Measurements from ENCODE around the gene TRUB1.
"Not testable (repeated sequence)": the region's sequence is repeated elsewhere in the genome, so short reads cannot be mapped to it uniquely, and the experiment has no call there.

Gene TRUB1

DNA sequence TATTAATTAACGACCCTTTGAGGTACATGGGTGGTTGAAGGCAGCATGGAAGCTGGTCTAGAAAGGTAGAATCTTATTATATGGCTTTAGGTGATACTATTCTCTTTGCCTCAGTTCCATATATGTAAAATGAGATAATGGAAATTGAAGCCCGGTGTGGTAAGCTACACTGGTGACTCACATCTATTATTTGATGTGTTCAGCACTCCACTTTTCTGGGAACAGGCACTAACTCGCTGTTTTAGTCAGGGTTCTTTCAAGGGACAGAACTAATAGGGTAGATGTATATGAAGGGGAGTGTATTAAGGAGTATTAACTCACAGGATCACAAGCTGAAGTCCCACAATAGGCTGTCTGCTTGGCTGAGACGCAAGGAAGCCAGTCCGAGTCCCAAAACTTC lies 4.4 kb upstream of the TRUB1 start:
- no peak overlapping the region for H3K4me3 ChIP-seq (ENCODE audit: low read length)
- TF ChIP-seq EZH2phosphoT487 (IDR thresholded peaks at IDR 0.05; ENCODE audit: low read depth) = no peak
- TF ChIP-seq, protein P1, sequence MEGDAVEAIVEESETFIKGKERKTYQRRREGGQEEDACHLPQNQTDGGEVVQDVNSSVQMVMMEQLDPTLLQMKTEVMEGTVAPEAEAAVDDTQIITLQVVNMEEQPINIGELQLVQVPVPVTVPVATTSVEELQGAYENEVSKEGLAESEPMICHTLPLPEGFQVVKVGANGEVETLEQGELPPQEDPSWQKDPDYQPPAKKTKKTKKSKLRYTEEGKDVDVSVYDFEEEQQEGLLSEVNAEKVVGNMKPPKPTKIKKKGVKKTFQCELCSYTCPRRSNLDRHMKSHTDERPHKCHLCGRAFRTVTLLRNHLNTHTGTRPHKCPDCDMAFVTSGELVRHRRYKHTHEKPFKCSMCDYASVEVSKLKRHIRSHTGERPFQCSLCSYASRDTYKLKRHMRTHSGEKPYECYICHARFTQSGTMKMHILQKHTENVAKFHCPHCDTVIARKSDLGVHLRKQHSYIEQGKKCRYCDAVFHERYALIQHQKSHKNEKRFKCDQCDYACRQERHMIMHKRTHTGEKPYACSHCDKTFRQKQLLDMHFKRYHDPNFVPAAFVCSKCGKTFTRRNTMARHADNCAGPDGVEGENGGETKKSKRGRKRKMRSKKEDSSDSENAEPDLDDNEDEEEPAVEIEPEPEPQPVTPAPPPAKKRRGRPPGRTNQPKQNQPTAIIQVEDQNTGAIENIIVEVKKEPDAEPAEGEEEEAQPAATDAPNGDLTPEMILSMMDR (IDR thresholded peaks at IDR 0.05; ENCODE audit: low read depth, low read length) = no peak
- H3K9ac ChIP-seq (ENCODE audit: low read length) = no peak overlapping the region
- H3K9me3 ChIP-seq (ENCODE audit: insufficient read depth, low read length) = no peaks in the 10 kb centered on the region
- no peak overlapping the region for H3K4me2 ChIP-seq (ENCODE audit: low read length)
- no peaks in the 10 kb centered on the region for H4K20me1 ChIP-seq (ENCODE audit: insufficient read depth, low read length)
- H2AFZ ChIP-seq (ENCODE audit: low read depth, low read length) = no peak overlapping the region
- no peak overlapping the region for H3K27ac ChIP-seq (ENCODE audit: low read length)
- H3K79me2 ChIP-seq (ENCODE audit: low read length) = peaks cover 6% of the 10 kb centered on the region
- H3K4me1 ChIP-seq (ENCODE audit: low read length) = no peaks in the 10 kb centered on the region
- no peaks in the 10 kb centered on the region for H3K36me3 ChIP-seq (replicated peaks; ENCODE audit: low read depth, low read length)
- H3K27me3 ChIP-seq (ENCODE audit: low read depth, low read length) = no peaks in the 10 kb centered on the region

- not testable (repeated sequence) for H2AFZ ChIP-seq (ENCODE audit: low read depth, low read length); H3K4me2 ChIP-seq (ENCODE audit: low read length); H3K9ac ChIP-seq (ENCODE audit: low read length); H4K20me1 ChIP-seq (ENCODE audit: insufficient read depth, low read length); H3K9me3 ChIP-seq (ENCODE audit: insufficient read depth, low read length); H3K27ac ChIP-seq (ENCODE audit: low read length); H3K4me3 ChIP-seq (ENCODE audit: low read length); H3K4me1 ChIP-seq (ENCODE audit: low read length); H3K27me3 ChIP-seq (ENCODE audit: low read depth, low read length); H3K36me3 ChIP-seq (replicated peaks; ENCODE audit: low read depth, low read length)
- H3K79me2 ChIP-seq (ENCODE audit: low read length) = peaks cover 10% of the 10 kb centered on the region
Observed at GRCh38 chr10:114933995-114934394, 4.0 kb upstream of the TRUB1 start.

- Histone ChIP-seq H3K79me2 (ENCODE audit: low read length) (peaks cover 30% of the 10 kb centered on the region), H3K9ac (ENCODE audit: low read length) (peak overlapping the region; percentile 85), H3K4me1 (ENCODE audit: low read length) (peaks cover 7% of the 10 kb centered on the region), H3K36me3 (replicated peaks; ENCODE audit: low read depth, low read length) (peaks cover 2% of the 10 kb centered on the region), H2AFZ (ENCODE audit: low read depth, low read length) (no peak overlapping the region; the same call in 1 of the 2 replicates), H3K9me3 (ENCODE audit: insufficient read depth, low read length) (no peaks in the 10 kb centered on the region), H3K4me3 (ENCODE audit: low read length) (peak overlapping the region; percentile 97), H3K4me2 (ENCODE audit: low read length) (peak overlapping the region; percentile 89), H4K20me1 (ENCODE audit: insufficient read depth, low read length) (no peaks in the 10 kb centered on the region), H3K27me3 (ENCODE audit: low read depth, low read length) (no peaks in the 10 kb centered on the region), H3K27ac (ENCODE audit: low read length) (no peak overlapping the region)
- no peak for TF ChIP-seq EZH2phosphoT487 (IDR thresholded peaks at IDR 0.05; ENCODE audit: low read depth)
- TF ChIP-seq, protein P1 (IDR thresholded peaks at IDR 0.05; ENCODE audit: low read depth, low read length) = no peak
Observed at GRCh38 chr10:114938856-114939193, 830 bp downstream of the TRUB1 start.

DNA sequence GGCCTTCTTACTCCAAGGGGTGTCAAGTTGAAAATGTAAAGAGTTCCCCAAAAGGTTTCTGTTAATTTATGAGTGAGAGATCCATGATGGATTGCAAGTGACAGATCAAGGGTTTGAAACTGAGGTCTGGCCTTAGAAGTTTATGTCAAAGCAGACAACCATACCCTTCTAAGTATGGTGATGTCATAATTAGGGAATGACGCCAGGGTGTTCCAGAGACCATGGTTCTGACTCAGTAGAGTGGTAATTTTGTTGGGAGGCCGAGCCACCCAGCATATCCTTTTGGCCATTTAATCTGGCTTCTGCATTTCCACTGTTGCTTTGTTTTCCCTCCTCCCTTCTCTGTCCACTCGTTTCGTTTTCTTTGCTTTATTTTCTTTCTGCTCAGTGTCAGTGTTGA lies 2.7 kb downstream of the TRUB1 start:
- no peaks in the 10 kb centered on the region for H3K27me3 ChIP-seq (ENCODE audit: low read depth, low read length)
- no peaks in the 10 kb centered on the region for H3K9me3 ChIP-seq (ENCODE audit: insufficient read depth, low read length)
- no peak overlapping the region for H3K9ac ChIP-seq (ENCODE audit: low read length)
- no peak for TF ChIP-seq EZH2phosphoT487 (IDR thresholded peaks at IDR 0.05; ENCODE audit: low read depth)
- H4K20me1 ChIP-seq (ENCODE audit: insufficient read depth, low read length) = no peaks in the 10 kb centered on the region
- H3K79me2 ChIP-seq (ENCODE audit: low read length) = peaks cover 30% of the 10 kb centered on the region
- H3K27ac ChIP-seq (ENCODE audit: low read length) = no peak overlapping the region
- H3K4me3 ChIP-seq (ENCODE audit: low read length) = no peak overlapping the region
- H3K4me2 ChIP-seq (ENCODE audit: low read length) = no peak overlapping the region
- H3K36me3 ChIP-seq (replicated peaks; ENCODE audit: low read depth, low read length) = peaks cover 2% of the 10 kb centered on the region
- no peak overlapping the region for H2AFZ ChIP-seq (ENCODE audit: low read depth, low read length)
- H3K4me1 ChIP-seq (ENCODE audit: low read length) = peaks cover 7% of the 10 kb centered on the region

DNA sequence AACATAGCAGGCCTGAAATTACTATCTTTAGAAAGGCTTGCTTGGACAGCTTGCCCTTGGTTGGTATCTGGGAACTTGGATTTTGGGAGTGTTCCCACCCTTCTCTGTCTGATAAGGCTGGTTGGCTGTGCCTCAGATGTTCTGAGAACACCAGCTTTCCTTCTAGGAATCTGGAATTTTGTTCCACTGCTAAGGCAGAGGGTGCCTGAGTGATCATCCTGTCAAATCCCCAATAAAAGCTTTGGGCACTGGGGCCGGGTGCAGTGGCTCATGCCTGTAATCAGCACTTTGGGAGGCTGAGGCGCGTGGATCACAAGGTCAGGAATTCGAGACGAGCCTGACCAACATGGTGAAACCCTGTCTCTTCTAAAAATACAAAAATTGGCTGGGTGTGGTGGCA lies 5.0 kb downstream of the TRUB1 start:
- H3K27me3 ChIP-seq (ENCODE audit: low read depth, low read length) = no peaks in the 10 kb centered on the region
- H3K36me3 ChIP-seq (replicated peaks; ENCODE audit: low read depth, low read length) = peaks cover 5% of the 10 kb centered on the region
- TF ChIP-seq, protein P1 (IDR thresholded peaks at IDR 0.05; ENCODE audit: low read depth, low read length) = no peak
- no peak for TF ChIP-seq EZH2phosphoT487 (IDR thresholded peaks at IDR 0.05; ENCODE audit: low read depth)
- H3K4me2 ChIP-seq (ENCODE audit: low read length) = no peak overlapping the region
- no peaks in the 10 kb centered on the region for H3K9me3 ChIP-seq (ENCODE audit: insufficient read depth, low read length)
- H3K27ac ChIP-seq (ENCODE audit: low read length) = no peak overlapping the region
- peaks cover 7% of the 10 kb centered on the region for H3K4me1 ChIP-seq (ENCODE audit: low read length)
- no peak overlapping the region for H3K4me3 ChIP-seq (ENCODE audit: low read length)
- no peak overlapping the region for H3K9ac ChIP-seq (ENCODE audit: low read length)
- peaks cover 30% of the 10 kb centered on the region for H3K79me2 ChIP-seq (ENCODE audit: low read length)
- no peaks in the 10 kb centered on the region for H4K20me1 ChIP-seq (ENCODE audit: insufficient read depth, low read length)
- no peak overlapping the region for H2AFZ ChIP-seq (ENCODE audit: low read depth, low read length)

Measured in OCI-LY3 (cell line).